Measurements from ENCODE around the gene PDE6B. TPM values are rescaled to one million over a fixed set of nuclear protein-coding genes. Genes with fewer than 3 reads are reported as not detected.
A peak's percentile ranks its signal among the peaks of the same experiment; 100 is the strongest.
"Not testable (repeated sequence)": the region's sequence is repeated elsewhere in the genome, so short reads cannot be mapped to it uniquely, and the experiment has no call there.

The PDE6B gene
- total and polyA plus RNA-seq, 12 donors = 0.73 to 6.2 (median 3.6) TPM

- no peak for DNase-seq
- intact Hi-C loops (cut with DNase I) = no loop called here
- no peaks in the 10 kb centered on the region for H3K9me3 ChIP-seq
- H3K27me3 ChIP-seq = peaks cover 0 to 17% (median 2%) of the 10 kb centered on the region in 7 donors
- no peak overlapping the region for H3K27ac ChIP-seq
- 57 to 64% methylated on average over 10 of the region's 10 CpGs for WGBS, 2 donors
- H3K4me1 ChIP-seq = peaks cover 0 to 19% (median 9%) of the 10 kb centered on the region in 9 donors
- peak in 1 of 8 donors; percentile 12 for ATAC-seq
- H3K4me3 ChIP-seq = no peak overlapping the region
- TF ChIP-seq, protein P1, sequence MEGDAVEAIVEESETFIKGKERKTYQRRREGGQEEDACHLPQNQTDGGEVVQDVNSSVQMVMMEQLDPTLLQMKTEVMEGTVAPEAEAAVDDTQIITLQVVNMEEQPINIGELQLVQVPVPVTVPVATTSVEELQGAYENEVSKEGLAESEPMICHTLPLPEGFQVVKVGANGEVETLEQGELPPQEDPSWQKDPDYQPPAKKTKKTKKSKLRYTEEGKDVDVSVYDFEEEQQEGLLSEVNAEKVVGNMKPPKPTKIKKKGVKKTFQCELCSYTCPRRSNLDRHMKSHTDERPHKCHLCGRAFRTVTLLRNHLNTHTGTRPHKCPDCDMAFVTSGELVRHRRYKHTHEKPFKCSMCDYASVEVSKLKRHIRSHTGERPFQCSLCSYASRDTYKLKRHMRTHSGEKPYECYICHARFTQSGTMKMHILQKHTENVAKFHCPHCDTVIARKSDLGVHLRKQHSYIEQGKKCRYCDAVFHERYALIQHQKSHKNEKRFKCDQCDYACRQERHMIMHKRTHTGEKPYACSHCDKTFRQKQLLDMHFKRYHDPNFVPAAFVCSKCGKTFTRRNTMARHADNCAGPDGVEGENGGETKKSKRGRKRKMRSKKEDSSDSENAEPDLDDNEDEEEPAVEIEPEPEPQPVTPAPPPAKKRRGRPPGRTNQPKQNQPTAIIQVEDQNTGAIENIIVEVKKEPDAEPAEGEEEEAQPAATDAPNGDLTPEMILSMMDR (IDR thresholded peaks at IDR 0.05) = no peak
- peaks cover 0 to 26% (median 16%) of the 10 kb centered on the region in 9 donors for H3K36me3 ChIP-seq
Observed at GRCh38 chr4:667545-667925, 42.2 kb downstream of the PDE6B start.

DNA sequence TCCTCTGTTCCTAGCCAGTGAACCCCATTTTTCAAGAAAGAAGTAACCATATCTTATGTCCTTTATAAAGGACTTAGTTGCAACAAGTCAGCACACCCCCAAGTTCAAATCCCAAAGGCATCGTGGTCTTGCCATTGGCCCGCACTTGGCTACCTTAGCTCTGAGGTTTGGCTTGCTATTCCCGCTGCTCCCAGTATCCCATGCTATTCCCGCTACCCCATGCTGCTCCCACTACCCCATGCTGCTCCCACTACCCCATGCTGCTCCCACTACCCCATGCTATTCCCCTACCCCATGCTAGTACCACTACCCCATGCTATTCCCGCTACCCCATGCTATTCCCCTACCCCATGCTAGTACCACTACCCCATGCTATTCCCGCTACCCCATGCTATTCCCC is 42.8 kb downstream of the PDE6B start:
- H3K4me3 ChIP-seq; intact Hi-C loops (cut with DNase I); ATAC-seq; DNase-seq; H3K27ac ChIP-seq; H3K9me3 ChIP-seq: not testable (repeated sequence)
- Histone ChIP-seq H3K36me3 (peaks cover 0 to 32% (median 17%) of the 10 kb centered on the region in 9 donors), H3K27me3 (peaks cover 0 to 13% (median 2%) of the 10 kb centered on the region in 7 donors), H3K4me1 (peaks cover 3 to 22% (median 15%) of the 10 kb centered on the region in 9 donors)
- WGBS, 2 donors = 89 to 97% methylated on average over 6 of the region's 6 CpGs

DNA sequence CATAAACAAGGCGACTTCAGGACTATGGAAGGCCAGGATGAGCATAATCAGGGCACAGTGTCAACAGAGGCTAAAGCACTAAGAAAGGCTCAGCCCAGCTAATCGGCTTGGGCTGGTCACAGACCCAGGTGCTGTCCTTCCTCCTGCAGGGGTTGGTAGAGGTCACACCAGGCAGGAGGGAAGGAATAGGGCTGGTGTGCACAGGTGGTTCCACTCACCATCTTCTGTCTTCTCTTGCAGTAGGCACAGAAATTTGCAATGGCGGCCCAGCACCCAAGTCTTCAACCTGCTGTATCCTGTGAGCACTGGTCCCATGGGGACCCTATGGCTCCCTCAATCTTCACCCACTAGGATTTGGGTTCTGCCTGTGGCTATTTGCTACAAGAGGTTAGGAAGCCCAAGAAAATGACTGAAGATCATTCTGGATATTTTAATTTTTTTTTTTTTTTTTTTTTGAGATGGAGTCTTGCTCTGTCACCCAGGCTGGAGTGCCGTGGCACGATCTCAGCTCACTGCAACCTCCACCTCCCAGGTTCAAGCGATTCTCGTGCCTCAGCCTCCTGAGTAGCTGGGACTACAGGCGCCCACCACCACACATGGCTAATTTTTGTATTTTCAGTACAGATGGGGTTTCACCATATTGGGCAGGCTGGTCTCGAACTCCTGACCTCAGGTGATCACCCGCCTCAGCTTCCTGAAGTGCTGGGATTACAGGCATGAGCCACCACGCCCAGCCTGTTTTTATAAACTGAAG is 44.6 kb downstream of the PDE6B start:
- H3K4me3 ChIP-seq; H3K27me3 ChIP-seq; DNase-seq; intact Hi-C loops (cut with DNase I); H3K27ac ChIP-seq; ATAC-seq; H3K9me3 ChIP-seq: not testable (repeated sequence)
- WGBS, 2 donors = 95% methylated on average over 11 of the region's 11 CpGs
- Histone ChIP-seq H3K4me1 (peaks cover 5 to 18% (median 14%) of the 10 kb centered on the region in 9 donors), H3K36me3 (peaks cover 0 to 32% (median 17%) of the 10 kb centered on the region in 9 donors)

DNA sequence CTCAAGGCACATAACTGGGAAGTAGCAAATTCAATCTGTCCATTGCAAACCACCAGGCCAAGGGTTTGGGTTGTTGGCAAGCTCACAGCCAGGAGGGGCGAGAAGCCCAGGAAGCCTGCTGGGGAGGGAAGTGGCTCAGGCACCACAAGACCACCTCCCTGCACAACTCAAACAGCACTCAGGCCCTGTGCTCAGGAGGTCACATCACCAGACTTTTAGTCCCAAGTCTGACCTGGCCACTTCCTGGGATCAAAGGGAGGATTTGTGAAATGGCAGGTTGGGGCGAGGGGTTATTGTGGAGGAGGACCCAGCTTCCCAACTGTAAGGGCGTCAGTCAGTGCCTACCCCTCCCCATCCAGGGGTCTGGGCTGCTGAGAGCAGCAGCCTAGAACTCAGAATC is 46.4 kb downstream of the PDE6B start:
- 94 to 96% methylated on average over 3 of the region's 3 CpGs for WGBS, 2 donors
- DNase-seq (no peak), ATAC-seq (no peak)
- intact Hi-C loops (cut with DNase I) = no loop called here
- H3K9me3 ChIP-seq = no peaks in the 10 kb centered on the region
- H3K27ac ChIP-seq = no peak overlapping the region
- no peaks in the 10 kb centered on the region for H3K27me3 ChIP-seq
- TF ChIP-seq, protein P1 (IDR thresholded peaks at IDR 0.05) = no peak
- peaks cover 5 to 31% (median 26%) of the 10 kb centered on the region in 9 donors for H3K4me1 ChIP-seq
- H3K36me3 ChIP-seq = peaks cover 0 to 32% (median 17%) of the 10 kb centered on the region in 9 donors
- H3K4me3 ChIP-seq = no peak overlapping the region

DNA sequence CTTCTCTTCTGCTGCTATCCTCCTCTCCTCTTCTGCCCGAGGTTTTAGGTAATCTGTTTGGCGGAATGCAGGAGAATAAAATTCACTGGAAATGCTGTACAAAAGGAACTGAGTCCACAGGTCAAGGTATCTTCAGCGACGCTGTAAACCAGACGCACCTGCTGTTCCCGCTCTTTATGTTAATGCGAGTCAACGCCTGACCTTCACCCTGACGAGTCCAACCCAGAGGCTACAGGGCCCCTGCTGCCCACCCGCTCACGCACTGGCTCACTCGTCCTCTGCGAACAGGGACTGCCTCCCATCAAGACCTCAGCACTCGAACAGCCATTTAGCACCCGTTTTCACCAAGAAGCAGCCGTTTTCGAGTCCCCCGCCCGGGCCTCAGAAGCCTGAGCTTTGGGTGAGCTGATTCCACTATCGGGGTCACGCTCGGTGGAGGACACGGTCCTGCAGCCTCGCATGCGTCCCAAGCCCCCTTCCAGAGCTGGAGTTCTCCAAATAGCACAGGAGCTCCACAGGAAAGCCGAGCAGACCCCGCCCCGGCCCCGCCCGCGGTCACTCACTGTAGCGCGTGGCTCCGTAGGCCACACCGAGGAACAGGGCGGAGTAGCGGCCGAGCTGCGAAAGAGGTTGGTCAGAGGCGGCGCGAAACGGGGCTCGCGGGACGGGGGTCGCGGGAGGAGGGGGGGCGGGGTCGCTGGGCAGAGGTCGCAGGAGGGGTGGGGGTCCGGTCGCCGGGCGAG is 48.1 kb downstream of the PDE6B start:
- TF ChIP-seq, protein P1 (IDR thresholded peaks at IDR 0.05) = no peak
- intact Hi-C loops (cut with DNase I) = no loop called here

More for the DNA sequence above, 48.1 kb downstream of the PDE6B start:
- no peaks in the 10 kb centered on the region for H3K27me3 ChIP-seq
- H3K4me1 ChIP-seq = peaks cover 5 to 33% (median 26%) of the 10 kb centered on the region in 9 donors
- peak overlapping the region; percentile 70 to 100 (median 89) for H3K4me3 ChIP-seq
- H3K27ac ChIP-seq = peak overlapping the region; percentile 45 to 99 (median 95)
- peak; percentile 47 to 68 for DNase-seq
- H3K36me3 ChIP-seq = peaks cover 0 to 32% (median 17%) of the 10 kb centered on the region in 9 donors
- H3K9me3 ChIP-seq = no peaks in the 10 kb centered on the region
- peak; percentile 6 to 36 (median 20) for ATAC-seq
- 8 to 9% methylated on average over 42 to 54 of the region's 55 CpGs for WGBS, 2 donors

All from heart right ventricle (tissue), 16 donors.